Loucy (cell line): Measurements from ENCODE around the gene ROR1.

ENCODE experiments used
- EZH2phosphoT487 ChIP-seq: fragments of 200-600 bp; IDR thresholded peaks from 2 replicates; pipeline ENCODE4 v1.6.1; 2018; ENCODE audit warnings: antibody characterized with exemption, mild to moderate bottlenecking, moderate library complexity, borderline replicate concordance
- TF ChIP-seq, protein P1 (sequence below): fragments of 200-600 bp; sonication (generic); conservative IDR thresholded peaks from 2 replicates; pipeline ENCODE4 v1.5.1; 2014; ENCODE audit warnings: mild to moderate bottlenecking, antibody characterized with exemption, low read length

DNA sequence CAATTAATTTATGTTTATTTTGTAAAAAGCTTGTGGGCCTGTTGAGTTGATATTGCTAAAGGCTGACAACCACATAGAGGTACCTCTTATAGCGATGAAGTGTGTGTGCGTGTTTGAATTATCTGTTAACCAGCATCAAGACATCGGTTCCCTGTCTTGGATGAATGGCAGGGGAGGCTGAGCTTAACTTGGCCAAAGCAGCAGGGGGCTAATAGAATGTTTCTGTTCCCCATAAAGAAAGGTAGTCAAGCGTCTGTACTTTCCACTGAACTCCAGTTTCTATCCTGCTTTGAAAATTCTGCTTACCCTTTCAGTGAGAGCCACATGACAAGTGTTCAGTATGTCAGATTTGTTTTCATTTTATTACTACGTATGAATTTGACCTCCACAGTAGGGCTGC, 63.0 kb downstream of the ROR1 start:
- TF ChIP-seq, protein P1, sequence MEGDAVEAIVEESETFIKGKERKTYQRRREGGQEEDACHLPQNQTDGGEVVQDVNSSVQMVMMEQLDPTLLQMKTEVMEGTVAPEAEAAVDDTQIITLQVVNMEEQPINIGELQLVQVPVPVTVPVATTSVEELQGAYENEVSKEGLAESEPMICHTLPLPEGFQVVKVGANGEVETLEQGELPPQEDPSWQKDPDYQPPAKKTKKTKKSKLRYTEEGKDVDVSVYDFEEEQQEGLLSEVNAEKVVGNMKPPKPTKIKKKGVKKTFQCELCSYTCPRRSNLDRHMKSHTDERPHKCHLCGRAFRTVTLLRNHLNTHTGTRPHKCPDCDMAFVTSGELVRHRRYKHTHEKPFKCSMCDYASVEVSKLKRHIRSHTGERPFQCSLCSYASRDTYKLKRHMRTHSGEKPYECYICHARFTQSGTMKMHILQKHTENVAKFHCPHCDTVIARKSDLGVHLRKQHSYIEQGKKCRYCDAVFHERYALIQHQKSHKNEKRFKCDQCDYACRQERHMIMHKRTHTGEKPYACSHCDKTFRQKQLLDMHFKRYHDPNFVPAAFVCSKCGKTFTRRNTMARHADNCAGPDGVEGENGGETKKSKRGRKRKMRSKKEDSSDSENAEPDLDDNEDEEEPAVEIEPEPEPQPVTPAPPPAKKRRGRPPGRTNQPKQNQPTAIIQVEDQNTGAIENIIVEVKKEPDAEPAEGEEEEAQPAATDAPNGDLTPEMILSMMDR, result no peak
- no peak for TF ChIP-seq EZH2phosphoT487
